Peyer's patch (tissue), 4 donors: ENCODE results near the gene TBC1D2B. TPM values are rescaled to one million over a fixed set of nuclear protein-coding genes. Genes with fewer than 3 reads are reported as not detected.
A peak's percentile ranks its signal among the peaks of the same experiment; 100 is the strongest.

Source experiments
- DNase-seq, 3 donors: peaks; one replicate each; pipeline ENCODE4 v3.0.0-alpha.2; 2017 to 2019
- H3K27ac ChIP-seq, 4 donors: fragments of 200-600 bp; sonication (generic); one replicate each; pipeline ENCODE4 v1.5.1; 2016 to 2019
- H3K27me3 ChIP-seq, 2 donors: fragments of 200-600 bp; sonication (generic); one replicate each; pipeline ENCODE4 v1.5.1; 2019
- H3K36me3 ChIP-seq, 3 donors: fragments of 200-600 bp; sonication (generic); one replicate each; pipeline ENCODE4 v1.5.1; 2016 to 2019
- H3K4me1 ChIP-seq, 4 donors: fragments of 200-600 bp; sonication (generic); one replicate each; pipeline ENCODE4 v1.5.1; 2016 to 2019
- H3K4me3 ChIP-seq, 4 donors: fragments of 200-600 bp; sonication (generic); 1 replicate in 3 of 4; 2 replicates in 1 of 4; pipeline ENCODE4 v1.5.1; 2016 to 2019; ENCODE audit warnings: mild to moderate bottlenecking in 1 of 4
- H3K9me3 ChIP-seq, 4 donors: fragments of 200-600 bp; sonication (generic); one replicate each; pipeline ENCODE4 v1.5.1; 2016 to 2019; ENCODE audit warnings: mild to moderate bottlenecking in 1 of 4
- POLR2A ChIP-seq, 2 donors: fragments of 450-650 bp; IDR thresholded peaks; one replicate each; pipeline ENCODE4 v1.5.1; 2017; ENCODE audit warnings: antibody characterized with exemption in 2 of 2, mild to moderate bottlenecking in 2 of 2, moderate library complexity in 2 of 2
- total RNA-seq, 4 donors: library from RNA; depleted of rRNA; stranded (reverse); fragments of >200 nt; gene quantifications; one replicate each; pipeline ENCODE4 v1.1.0, GENCODE V29; 2016
- TF ChIP-seq, protein P1 (sequence below), 6 experiments: fragments of 450-650 bp in 4 of 6; fragments of 200-600 bp in 2 of 6; sonication (generic) in 1 of 6; IDR thresholded peaks; one replicate each; pipeline ENCODE4 v1.5.1; 2017 to 2019; ENCODE audit warnings: antibody characterized with exemption in 6 of 6, mild to moderate bottlenecking in 3 of 6, moderate library complexity in 1 of 6

Gene TBC1D2B
- total RNA-seq, 4 donors from 2014 or later, result 52.9 to 94.9 (median 72.4) TPM

DNA sequence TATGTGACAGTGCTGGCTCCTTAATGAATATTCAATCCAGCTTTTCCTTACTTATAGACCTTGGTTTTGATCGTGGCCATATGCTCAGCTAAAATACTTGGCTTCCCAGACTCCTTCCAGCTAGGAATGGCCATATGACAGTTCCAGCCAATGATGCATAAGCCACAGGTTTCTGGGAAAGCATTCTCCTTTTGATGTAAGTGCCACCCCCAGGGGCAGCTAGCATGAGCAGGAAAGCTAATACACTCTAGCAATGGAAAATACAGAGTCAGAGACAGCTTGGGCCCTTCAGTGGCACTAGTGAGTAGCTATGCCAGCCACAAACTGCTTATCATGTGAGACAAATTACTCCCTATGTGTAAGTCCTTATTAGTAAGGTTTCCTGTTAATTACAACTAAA lies 26.7 kb downstream of the TBC1D2B start:
- Histone ChIP-seq H3K4me3 (no peak overlapping the region), H3K4me1 (peaks cover 4 to 87% (median 34%) of the 10 kb centered on the region in 4 donors), H3K27ac (peak overlapping the region; percentile 64 to 77 (median 68)), H3K27me3 (no peaks in the 10 kb centered on the region), H3K36me3 (peaks cover 0 to 10% (median 0%) of the 10 kb centered on the region in 3 donors), H3K9me3 (no peaks in the 10 kb centered on the region)
- TF ChIP-seq POLR2A (IDR thresholded peaks at IDR 0.05), result no peak
- TF ChIP-seq, protein P1, sequence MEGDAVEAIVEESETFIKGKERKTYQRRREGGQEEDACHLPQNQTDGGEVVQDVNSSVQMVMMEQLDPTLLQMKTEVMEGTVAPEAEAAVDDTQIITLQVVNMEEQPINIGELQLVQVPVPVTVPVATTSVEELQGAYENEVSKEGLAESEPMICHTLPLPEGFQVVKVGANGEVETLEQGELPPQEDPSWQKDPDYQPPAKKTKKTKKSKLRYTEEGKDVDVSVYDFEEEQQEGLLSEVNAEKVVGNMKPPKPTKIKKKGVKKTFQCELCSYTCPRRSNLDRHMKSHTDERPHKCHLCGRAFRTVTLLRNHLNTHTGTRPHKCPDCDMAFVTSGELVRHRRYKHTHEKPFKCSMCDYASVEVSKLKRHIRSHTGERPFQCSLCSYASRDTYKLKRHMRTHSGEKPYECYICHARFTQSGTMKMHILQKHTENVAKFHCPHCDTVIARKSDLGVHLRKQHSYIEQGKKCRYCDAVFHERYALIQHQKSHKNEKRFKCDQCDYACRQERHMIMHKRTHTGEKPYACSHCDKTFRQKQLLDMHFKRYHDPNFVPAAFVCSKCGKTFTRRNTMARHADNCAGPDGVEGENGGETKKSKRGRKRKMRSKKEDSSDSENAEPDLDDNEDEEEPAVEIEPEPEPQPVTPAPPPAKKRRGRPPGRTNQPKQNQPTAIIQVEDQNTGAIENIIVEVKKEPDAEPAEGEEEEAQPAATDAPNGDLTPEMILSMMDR (IDR thresholded peaks at IDR 0.05), result no peak
- no peak for DNase-seq

DNA sequence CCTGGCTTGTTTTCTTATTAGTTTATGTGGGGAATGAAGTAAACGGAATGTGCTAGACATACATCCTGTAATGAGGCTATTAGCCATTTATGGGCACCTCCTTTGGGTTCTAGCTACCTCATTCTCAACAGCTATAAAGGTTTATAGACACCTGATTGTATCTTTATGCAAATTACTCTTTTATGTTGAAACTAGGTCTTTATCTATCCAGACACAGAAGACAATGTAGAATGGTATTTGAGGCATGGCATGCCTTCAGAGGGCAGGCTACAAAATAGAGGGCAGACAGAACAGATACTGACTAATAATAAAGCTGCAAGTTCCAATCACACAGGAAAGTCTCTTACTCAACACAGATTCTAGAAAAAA lies 27.1 kb downstream of the TBC1D2B start:
- Histone ChIP-seq H3K36me3 (peaks cover 0 to 10% (median 0%) of the 10 kb centered on the region in 3 donors), H3K4me1 (peaks cover 4 to 87% (median 31%) of the 10 kb centered on the region in 4 donors), H3K27ac (peak overlapping the region; percentile 64 to 77 (median 68))

DNA sequence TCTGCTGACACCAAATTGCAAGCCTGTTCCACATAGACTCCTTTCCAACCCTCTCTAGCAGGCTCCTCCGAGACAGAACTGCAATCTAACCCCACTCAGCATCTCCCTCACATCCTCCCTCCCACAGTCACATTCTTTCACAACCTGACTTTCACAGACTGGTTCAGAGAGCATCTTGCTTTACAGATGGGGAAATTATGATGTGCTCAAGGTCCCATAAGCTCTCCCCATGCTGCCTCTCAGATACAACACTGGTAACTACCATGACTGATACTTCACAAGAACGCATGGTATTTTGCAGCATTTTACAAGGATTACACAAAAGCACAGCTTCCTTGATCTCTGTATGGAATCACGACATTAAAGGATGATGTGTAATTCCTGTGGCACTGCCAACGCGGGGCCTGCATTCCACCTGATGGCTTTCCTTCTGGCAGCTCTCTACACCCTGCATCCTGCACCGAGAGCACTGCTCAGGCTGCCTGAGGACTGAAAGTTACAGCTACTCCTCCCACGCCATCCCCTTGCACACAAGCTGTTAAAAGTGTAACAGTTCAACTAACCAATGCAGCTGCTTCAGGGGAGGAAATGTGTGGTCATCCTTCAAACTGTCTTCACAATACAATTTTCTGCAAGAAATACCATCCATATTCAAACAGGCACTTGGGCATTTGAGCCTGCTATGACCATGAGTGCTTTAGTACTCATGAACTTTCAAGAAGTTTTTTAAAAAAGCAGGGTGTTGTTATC lies 27.6 kb downstream of the TBC1D2B start:
- Histone ChIP-seq H3K27me3 (no peaks in the 10 kb centered on the region), H3K27ac (peak overlapping the region; percentile 64 to 77 (median 68)), H3K4me3 (no peak overlapping the region), H3K9me3 (no peaks in the 10 kb centered on the region), H3K36me3 (peaks cover 0 to 10% (median 0%) of the 10 kb centered on the region in 3 donors), H3K4me1 (peaks cover 4 to 86% (median 29%) of the 10 kb centered on the region in 4 donors)
- TF ChIP-seq, protein P1 (IDR thresholded peaks at IDR 0.05), result no peak
- TF ChIP-seq POLR2A (IDR thresholded peaks at IDR 0.05), result no peak
- peak in 2 of 3 donors; percentile 62 to 82 for DNase-seq

More for the DNA sequence above, 27.1 kb downstream of the TBC1D2B start:
- no peaks in the 10 kb centered on the region for H3K27me3 ChIP-seq
- no peak for DNase-seq
- H3K9me3 ChIP-seq, result no peaks in the 10 kb centered on the region
- H3K4me3 ChIP-seq, result no peak overlapping the region
- TF ChIP-seq, protein P1 (IDR thresholded peaks at IDR 0.05), result no peak
- TF ChIP-seq POLR2A (IDR thresholded peaks at IDR 0.05), result no peak

DNA sequence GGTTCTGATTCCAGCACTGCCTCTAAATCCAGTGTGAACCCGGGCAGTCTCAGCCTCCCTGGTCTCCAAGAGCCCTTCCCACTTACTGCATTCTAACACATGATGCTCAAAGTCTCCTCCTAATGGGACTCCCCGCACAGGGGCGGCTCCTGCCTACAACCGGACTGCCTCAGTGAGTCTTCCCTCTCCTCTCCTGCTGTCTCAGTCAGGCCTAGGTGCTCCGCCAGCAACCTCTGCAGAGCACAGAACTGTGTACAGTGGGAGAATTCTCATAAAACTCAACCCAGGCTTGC lies 28.9 kb downstream of the TBC1D2B start:
- Histone ChIP-seq H3K27ac (peak overlapping the region; percentile 64 to 71 (median 68)), H3K36me3 (peaks cover 0 to 19% (median 0%) of the 10 kb centered on the region in 3 donors), H3K27me3 (no peaks in the 10 kb centered on the region), H3K9me3 (no peaks in the 10 kb centered on the region), H3K4me3 (no peak overlapping the region), H3K4me1 (peaks cover 4 to 97% (median 33%) of the 10 kb centered on the region in 4 donors)
- DNase-seq, result no peak
- TF ChIP-seq, protein P1 (IDR thresholded peaks at IDR 0.05), result no peak
- TF ChIP-seq POLR2A (IDR thresholded peaks at IDR 0.05), result no peak

DNA sequence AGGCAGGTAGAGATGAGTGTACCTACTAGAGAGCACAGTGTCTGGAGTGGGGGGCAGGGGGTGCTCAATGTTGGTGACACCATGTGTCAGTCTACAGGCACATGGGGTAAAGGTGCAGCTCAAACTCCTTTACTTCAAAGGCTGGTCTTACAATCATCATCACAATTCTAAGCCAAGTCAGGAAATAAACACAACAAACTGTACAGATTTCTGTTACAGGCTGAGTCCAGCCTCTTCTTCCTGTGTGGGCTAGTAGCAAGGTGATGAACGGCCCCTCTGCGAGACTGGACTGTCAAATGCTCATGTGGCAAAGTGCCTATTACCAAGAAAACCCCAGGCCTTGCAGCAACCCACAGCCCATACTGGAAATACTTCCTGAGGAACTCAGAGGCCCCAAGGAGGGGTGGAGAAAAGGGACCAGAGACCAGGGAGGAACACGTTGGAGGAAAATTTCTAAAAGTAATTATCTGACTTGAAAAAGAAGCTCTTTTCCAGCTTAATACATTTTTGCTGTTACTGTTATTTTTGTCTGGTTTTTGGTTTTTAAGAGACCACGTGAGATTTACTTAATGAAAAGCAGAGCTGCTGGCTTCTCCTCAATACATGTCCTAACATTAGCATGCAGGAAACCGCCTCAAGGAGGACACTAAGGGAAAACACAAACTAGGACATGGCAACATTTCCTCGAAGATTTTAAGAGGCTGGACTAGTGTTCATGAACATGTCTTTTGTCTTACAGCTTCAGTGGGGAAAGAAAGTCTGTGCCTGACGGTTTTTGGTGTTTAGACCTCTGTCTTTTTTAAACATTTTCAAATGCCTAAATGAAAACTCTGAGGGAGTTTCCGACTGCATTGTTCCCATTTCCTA lies 29.5 kb downstream of the TBC1D2B start:
- Histone ChIP-seq H3K27ac (peak overlapping the region; percentile 64 to 71 (median 68)), H3K27me3 (no peaks in the 10 kb centered on the region), H3K9me3 (no peaks in the 10 kb centered on the region), H3K4me3 (no peak overlapping the region), H3K36me3 (peaks cover 0 to 19% (median 0%) of the 10 kb centered on the region in 3 donors), H3K4me1 (peaks cover 4 to 93% (median 32%) of the 10 kb centered on the region in 4 donors)
- peak in 2 of 3 donors; percentile 41 to 71 for DNase-seq
- TF ChIP-seq, protein P1 (IDR thresholded peaks at IDR 0.05), result no peak
- no peak for TF ChIP-seq POLR2A (IDR thresholded peaks at IDR 0.05)
